ENCODE results near the gene BPIFA1. TPM values are rescaled to one million over a fixed set of nuclear protein-coding genes. Genes with fewer than 3 reads are reported as not detected.

The BPIFA1 gene
- total RNA-seq, 1 donor from 2014 or later: not detected

DNA sequence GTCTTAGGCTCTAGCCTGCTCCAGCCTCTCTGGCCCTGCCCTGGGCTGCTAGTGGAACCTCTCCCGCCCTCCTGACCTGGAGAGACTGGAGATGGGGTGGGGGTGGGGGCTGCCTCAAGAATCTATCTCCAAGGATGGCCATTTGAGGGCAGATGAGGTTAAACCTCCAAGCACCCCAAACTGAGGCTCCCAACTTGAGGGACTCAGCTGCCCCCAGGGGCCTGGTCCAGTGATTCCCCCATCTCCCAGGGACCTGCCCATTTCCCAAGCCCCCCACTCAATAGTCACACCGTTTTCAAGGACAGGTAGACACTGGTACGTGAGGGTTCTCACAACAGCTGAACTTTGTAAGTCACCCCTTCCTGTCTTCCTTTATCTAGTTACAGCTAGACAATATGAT lies 40.1 kb downstream of the BPIFA1 start:
- H3K4me1 ChIP-seq (ENCODE audit: insufficient read depth, low read length): no peaks in the 10 kb centered on the region
- FAIRE-seq (no peak), DNase-seq (ENCODE audit: low read depth) (no peak)
- no peak overlapping the region for H3K4me2 ChIP-seq (ENCODE audit: low read length)
- no peaks in the 10 kb centered on the region for H3K9me3 ChIP-seq (ENCODE audit: insufficient read depth, low read depth, low read length)
- TF ChIP-seq, protein P1, sequence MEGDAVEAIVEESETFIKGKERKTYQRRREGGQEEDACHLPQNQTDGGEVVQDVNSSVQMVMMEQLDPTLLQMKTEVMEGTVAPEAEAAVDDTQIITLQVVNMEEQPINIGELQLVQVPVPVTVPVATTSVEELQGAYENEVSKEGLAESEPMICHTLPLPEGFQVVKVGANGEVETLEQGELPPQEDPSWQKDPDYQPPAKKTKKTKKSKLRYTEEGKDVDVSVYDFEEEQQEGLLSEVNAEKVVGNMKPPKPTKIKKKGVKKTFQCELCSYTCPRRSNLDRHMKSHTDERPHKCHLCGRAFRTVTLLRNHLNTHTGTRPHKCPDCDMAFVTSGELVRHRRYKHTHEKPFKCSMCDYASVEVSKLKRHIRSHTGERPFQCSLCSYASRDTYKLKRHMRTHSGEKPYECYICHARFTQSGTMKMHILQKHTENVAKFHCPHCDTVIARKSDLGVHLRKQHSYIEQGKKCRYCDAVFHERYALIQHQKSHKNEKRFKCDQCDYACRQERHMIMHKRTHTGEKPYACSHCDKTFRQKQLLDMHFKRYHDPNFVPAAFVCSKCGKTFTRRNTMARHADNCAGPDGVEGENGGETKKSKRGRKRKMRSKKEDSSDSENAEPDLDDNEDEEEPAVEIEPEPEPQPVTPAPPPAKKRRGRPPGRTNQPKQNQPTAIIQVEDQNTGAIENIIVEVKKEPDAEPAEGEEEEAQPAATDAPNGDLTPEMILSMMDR (IDR thresholded peaks at IDR 0.05; ENCODE audit: insufficient read depth, low read depth, low read length): no peak
- no peak for TF ChIP-seq EZH2 (IDR thresholded peaks at IDR 0.05; ENCODE audit: insufficient read depth, low read length)
- no peak overlapping the region for H2AFZ ChIP-seq (ENCODE audit: low read depth, low read length)
- H3K27me3 ChIP-seq (ENCODE audit: insufficient read depth, low read length): peaks cover 6% of the 10 kb centered on the region
- H3K4me3 ChIP-seq (ENCODE audit: insufficient read depth, low read depth, low read length): no peak overlapping the region
- peaks cover 3% of the 10 kb centered on the region for H3K4me1 Mint-ChIP-seq (ENCODE audit: low read depth, unreplicated experiment)
- no peak overlapping the region for H3K27ac ChIP-seq (ENCODE audit: low read depth, low read length)
- H3K36me3 ChIP-seq (ENCODE audit: insufficient read depth, low read length): no peaks in the 10 kb centered on the region
- H4K20me1 ChIP-seq (ENCODE audit: insufficient read depth, low read length): no peaks in the 10 kb centered on the region
- H3K4me3 Mint-ChIP-seq (ENCODE audit: unreplicated experiment): no peak overlapping the region
- no peak overlapping the region for H3K27ac Mint-ChIP-seq (ENCODE audit: unreplicated experiment)
- no peak overlapping the region for H3K9ac ChIP-seq (ENCODE audit: low read length)
- no peaks in the 10 kb centered on the region for H3K79me2 ChIP-seq (ENCODE audit: insufficient read depth, low read length)
- peaks cover 43% of the 10 kb centered on the region for H3K27me3 Mint-ChIP-seq (ENCODE audit: low read depth, unreplicated experiment)
- H3K36me3 Mint-ChIP-seq (ENCODE audit: low read depth, unreplicated experiment): no peaks in the 10 kb centered on the region
- no peaks in the 10 kb centered on the region for H3K9me3 Mint-ChIP-seq (ENCODE audit: unreplicated experiment)

DNA sequence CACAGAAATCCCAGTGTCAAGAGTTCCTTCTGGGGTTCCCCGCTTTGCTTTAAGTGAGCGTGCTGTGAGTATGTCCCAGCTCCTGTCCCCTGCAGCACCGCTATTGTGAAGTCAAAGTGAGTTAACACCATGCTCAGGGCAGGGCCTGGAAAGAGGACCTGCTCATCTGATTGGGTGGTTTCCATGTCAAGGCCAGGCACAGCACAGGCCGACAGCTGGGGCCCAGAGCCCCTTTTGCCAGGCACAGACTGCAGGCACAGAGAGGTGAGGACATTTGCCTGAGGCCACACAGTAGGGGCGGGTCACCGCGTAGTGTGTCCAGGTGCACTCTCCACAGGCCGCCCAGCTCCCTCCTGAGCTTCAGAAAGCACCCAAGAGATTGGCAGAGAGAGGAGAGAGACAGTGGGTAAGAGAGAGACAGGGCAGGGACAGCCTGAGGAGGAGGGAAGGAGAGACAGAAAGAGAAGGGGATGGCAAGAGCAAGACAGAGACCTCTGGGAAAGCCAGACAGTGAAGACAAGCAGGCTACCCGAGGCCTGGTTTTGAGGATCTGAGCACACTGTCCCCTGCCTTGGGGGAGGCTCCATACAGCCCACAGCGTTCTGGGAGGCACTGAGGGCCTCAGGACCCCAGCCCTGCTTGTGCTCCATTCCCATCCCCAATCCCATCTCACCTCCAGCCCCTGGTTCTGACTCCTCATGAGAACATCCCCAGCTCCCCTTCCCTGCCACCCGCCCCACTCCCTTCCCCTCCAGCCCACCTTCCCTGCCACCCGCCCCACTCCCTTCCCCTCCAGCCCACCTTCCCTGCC lies 40.7 kb downstream of the BPIFA1 start:
- no peak overlapping the region for H3K27ac Mint-ChIP-seq (ENCODE audit: unreplicated experiment)
- FAIRE-seq (no peak), DNase-seq (ENCODE audit: low read depth) (no peak)
- peaks cover 37% of the 10 kb centered on the region for H3K27me3 Mint-ChIP-seq (ENCODE audit: low read depth, unreplicated experiment)
- no peaks in the 10 kb centered on the region for H3K9me3 Mint-ChIP-seq (ENCODE audit: unreplicated experiment)
- no peak overlapping the region for H3K4me3 Mint-ChIP-seq (ENCODE audit: unreplicated experiment)
- H3K36me3 ChIP-seq (ENCODE audit: insufficient read depth, low read length): no peaks in the 10 kb centered on the region
- peaks cover 3% of the 10 kb centered on the region for H3K4me1 Mint-ChIP-seq (ENCODE audit: low read depth, unreplicated experiment)
- H3K4me2 ChIP-seq (ENCODE audit: low read length): no peak overlapping the region
- TF ChIP-seq, protein P1 (IDR thresholded peaks at IDR 0.05; ENCODE audit: insufficient read depth, low read depth, low read length): no peak
- TF ChIP-seq EZH2 (IDR thresholded peaks at IDR 0.05; ENCODE audit: insufficient read depth, low read length): no peak
- H4K20me1 ChIP-seq (ENCODE audit: insufficient read depth, low read length): no peaks in the 10 kb centered on the region
- H2AFZ ChIP-seq (ENCODE audit: low read depth, low read length): no peak overlapping the region
- H3K9ac ChIP-seq (ENCODE audit: low read length): no peak overlapping the region
- peaks cover 6% of the 10 kb centered on the region for H3K27me3 ChIP-seq (ENCODE audit: insufficient read depth, low read length)
- no peaks in the 10 kb centered on the region for H3K36me3 Mint-ChIP-seq (ENCODE audit: low read depth, unreplicated experiment)
- no peaks in the 10 kb centered on the region for H3K79me2 ChIP-seq (ENCODE audit: insufficient read depth, low read length)
- H3K27ac ChIP-seq (ENCODE audit: low read depth, low read length): no peak overlapping the region
- H3K9me3 ChIP-seq (ENCODE audit: insufficient read depth, low read depth, low read length): no peaks in the 10 kb centered on the region
- no peaks in the 10 kb centered on the region for H3K4me1 ChIP-seq (ENCODE audit: insufficient read depth, low read length)
- H3K4me3 ChIP-seq (ENCODE audit: insufficient read depth, low read depth, low read length): no peak overlapping the region

Measured in astrocyte (in vitro differentiated cells and primary cell).